ENCODE measurements around the gene ZCCHC12.
"Not testable (repeated sequence)": the region's sequence is repeated elsewhere in the genome, so short reads cannot be mapped to it uniquely, and the experiment has no call there.

ZCCHC12 gene

DNA sequence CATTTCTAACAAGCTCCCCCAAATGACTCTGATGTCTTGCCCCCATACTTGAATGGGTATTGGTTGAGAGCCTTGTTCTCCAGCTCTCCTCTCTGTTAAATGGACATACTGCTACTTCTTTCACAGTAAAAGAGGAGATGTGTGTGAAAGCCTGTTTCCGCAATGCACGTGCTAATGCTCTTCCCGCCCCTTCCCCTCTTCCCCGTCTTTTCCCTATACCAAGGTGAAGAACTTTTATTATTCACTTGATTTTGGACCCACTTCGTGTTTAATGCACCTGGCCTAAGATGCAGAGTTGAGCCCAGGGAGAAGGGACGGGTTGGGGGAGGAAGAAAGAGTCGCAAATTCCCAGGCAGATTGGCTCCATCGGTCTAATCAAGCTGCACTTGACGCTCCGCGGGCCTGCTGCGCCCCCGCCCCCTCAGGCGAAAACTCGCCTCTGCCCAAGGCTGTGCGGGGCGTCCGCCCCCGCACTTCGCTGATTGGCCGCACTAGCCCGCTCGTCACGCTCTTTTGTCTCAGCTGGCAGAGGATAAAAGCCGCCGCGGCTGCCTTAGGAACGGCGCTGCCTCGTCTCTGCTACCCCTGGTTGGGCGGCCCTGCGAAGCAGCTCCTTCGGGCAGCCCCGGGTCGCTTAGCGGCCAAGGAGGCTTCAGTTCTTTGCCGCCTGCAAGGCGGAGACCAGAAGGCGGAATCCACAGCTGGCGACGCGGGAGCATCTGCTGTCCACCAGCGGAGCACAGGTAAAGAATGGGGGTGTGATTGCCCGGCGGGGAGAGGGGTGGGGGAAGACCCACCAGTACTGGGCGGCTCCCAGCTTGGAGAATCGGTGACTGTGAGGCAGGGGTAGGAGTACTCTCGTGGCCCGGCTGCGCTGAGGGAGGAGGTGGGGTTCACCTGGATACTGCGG lies at the start of gene ZCCHC12:
TSS of gene ZCCHC12 (plus strand) at position 562 of the 910 bp plus-strand sequence. CDS start 1,421 bp downstream, outside the sequence.
- DNase-seq (ENCODE audit: low read depth in 4 of 4, low spot score in 1 of 4): peak in 1 of 4 experiments; percentile 15

DNA sequence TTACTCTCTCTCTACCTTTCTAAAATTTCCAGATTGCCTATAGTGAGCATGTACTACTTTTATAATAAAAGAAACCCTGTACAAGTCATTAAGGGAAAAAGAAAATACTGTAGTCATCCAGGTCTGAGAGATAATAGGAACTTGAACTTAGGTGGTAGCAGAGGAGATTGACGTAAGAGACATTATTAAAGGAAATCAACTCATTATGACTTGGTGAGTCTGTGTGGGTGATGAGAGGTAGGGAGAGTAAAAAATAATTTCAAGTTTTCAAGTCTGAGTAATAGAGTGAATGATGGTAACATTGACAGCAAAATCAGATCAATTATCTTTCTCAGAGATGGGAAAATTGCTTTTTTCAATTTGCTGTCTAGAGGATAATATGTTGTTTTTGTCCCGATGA lies 44.0 kb upstream of the ZCCHC12 start:
- DNase-seq (ENCODE audit: low read depth in 4 of 4, low spot score in 1 of 4): no peak

DNA sequence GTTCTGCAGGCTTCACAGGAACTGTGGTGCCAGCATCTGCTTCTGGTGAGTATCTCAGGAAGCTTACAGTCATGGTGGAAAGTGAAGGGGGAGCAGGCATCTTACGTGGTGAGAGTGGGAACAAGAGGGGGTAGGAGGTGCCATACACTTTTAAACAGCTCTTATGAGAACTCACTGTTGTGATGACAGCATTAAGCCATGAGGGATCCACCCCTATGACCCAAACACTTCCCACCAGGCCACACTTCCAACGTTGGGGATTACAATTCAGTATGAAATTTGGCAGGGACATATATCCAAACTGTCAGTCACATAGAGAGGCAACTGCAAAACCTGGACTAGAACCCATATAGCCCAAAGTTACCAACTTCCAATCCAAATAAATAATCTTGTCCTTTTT lies 43.1 kb upstream of the ZCCHC12 start:
- no peak for DNase-seq (ENCODE audit: low read depth in 4 of 4, low spot score in 1 of 4)

DNA sequence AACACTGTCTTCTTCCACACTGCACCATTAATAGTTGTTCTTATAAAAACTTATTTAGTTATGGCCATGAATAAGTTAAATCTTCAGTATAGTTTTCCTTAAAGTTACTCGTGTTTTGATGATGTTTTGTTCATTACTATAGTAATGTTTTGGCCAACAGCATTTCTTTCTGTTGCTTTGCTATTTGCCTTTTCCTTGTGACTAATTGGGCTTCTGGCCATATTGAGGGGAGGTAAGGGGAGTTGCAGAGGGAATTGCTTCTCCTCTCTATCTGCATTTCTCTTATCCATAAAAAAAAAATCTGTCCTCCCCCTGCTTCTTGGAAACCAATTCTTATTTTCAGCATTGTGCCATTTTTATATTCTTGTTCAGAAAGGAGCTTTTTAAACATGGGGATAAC lies 42.7 kb upstream of the ZCCHC12 start:
- DNase-seq (ENCODE audit: low read depth in 4 of 4, low spot score in 1 of 4): no peak

DNA sequence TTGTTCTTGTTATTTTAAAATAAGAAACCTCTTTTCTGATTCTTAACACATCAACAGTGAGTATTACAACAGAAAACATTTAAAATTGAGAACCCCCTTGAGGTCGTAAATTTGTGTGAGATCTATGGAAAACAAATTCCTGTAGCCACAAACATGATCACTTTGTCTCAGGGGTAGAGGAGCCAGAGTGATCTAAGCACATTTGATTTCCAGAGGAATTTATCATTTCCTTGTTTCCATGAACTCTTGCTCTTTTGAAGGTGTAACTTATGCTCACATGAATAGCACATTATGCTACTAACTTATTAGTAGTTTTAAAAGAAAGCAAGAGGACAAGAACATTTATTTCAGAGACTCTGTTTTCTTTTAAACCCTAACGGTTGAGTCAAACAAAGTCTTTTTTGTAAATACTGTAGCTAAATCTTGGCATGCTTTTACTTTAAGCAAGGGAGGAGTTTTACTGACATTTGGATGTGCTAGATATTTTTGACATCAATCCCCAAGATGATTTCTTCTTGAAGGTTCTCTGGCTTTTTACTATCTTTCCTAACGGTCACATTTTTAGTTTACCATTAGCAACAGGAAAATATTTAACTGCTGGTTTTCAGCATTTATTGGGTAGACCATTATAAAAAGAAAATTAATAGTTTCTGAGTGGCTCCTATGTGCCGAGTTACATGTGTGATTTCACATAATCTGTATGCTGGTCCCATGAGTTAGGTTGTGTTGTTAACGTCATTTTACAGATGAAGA lies 27.9 kb upstream of the ZCCHC12 start:
- no peak for DNase-seq (ENCODE audit: low read depth in 4 of 4, low spot score in 1 of 4)

DNA sequence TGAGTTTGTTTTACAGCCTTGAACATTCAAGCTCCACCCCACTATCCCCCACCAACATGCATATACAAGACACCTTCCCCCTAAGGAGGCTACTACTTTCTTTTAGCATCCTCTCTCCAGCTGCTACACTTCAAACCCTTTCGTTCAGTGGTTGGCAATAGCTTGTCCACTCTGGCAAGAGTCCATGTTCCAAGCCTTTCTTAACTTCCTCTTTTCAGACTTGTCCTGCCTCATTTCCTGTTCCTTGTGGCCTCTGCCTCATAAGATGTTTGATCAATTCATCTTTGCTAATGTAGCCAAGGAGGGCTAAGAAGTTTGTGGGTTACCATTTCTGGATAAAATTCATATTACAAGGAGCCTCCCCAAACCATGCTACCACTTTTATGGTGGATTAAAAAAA lies 20.8 kb upstream of the ZCCHC12 start:
- no peak for DNase-seq (ENCODE audit: low read depth in 4 of 4, low spot score in 1 of 4)

DNA sequence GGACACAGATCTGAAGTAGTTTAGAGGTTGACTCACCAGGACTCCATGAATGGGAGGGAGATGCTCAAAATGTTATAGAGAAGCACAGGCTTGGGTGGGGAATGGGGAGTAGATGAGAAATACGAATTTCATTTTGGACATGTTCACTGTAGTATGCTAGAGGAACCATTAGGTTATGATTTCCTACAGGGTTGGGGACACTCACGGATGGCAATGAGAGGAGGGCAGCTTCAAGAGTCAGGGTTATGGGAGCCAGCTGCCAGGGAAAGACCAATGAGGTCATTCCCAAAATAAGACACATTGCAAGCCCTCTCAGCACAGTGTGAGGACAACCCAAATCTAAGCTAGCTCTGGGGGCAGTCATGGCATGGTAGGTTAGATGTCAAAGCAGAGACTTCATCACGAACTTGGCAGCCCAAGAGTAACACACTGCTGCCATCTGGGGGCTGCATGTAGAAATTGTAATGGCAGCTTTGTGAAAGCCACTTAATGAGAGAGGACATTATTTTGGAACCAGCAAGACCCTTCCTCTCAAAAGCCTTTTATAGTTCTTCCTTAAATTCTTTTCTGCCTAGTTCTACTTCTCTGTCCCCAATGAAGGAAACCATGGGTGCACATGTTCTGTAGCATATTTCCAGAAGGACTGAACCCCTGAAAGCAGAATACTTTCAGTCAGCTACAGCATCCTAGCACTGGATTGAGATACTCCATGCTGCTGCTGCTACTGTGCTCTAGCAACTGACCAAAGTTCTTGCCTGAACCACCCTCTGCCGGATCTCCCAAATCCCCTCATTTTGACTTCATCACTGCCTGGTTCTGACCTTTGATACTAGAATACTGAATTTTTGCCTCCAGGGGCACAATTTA lies 16.2 kb upstream of the ZCCHC12 start:
- no peak for DNase-seq (ENCODE audit: low read depth in 4 of 4, low spot score in 1 of 4)

DNA sequence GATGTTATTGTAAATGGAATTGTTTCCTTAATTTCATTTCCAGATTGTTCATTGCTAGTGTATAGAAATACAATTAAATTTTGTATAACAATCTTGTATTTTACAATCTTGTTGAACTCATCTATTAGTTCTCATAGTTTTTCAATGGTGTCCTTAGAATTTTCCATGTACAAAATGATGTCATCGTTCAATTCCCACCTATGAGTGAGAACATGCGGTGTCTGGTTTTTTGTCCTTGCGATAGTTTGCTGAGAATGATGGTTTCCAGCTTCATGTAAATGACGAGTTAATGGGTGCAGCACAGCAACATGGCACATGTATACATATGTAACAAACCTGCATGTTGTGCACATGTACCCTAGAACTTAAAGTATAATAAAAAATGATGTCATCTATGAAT lies 6.4 kb upstream of the ZCCHC12 start:
- not testable (repeated sequence) for DNase-seq (ENCODE audit: low read depth in 4 of 4, low spot score in 1 of 4)

DNA sequence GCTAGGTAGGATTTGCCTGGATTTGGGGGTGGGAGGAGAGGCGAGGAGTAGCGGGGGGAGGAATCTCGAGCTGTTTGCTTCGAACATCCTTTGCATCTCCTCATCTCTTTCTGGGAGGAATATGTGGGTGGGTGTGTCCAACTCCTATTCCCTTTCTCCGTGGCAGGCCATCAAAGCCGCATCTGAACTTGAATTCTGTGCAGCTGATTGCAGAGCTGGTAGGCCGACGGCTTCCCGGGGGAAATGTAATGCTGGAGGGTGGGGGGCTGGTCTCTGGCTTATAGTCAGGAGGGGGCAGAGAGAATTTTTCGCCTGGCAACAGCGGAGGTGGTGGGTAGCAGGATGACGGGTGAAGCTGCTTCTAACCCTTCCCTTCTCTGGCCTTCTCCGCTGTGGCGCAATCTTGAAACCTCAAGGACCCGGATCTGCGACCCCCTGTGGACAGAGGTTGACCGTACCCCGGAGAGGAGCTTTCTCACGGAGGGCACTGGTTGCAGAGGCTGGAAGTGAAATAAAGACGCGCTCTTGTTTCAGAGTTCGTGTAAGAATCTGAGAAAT lies 628 bp downstream of the ZCCHC12 start:
- DNase-seq (ENCODE audit: low read depth in 4 of 4, low spot score in 1 of 4): no peak

DNA sequence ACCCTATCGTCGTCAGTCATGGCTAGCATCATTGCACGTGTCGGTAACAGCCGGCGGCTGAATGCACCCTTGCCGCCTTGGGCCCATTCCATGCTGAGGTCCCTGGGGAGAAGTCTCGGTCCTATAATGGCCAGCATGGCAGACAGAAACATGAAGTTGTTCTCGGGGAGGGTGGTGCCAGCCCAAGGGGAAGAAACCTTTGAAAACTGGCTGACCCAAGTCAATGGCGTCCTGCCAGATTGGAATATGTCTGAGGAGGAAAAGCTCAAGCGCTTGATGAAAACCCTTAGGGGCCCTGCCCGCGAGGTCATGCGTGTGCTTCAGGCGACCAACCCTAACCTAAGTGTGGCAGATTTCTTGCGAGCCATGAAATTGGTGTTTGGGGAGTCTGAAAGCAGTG lies 1.6 kb downstream of the ZCCHC12 start:
- no peak for DNase-seq (ENCODE audit: low read depth in 4 of 4, low spot score in 1 of 4)

DNA sequence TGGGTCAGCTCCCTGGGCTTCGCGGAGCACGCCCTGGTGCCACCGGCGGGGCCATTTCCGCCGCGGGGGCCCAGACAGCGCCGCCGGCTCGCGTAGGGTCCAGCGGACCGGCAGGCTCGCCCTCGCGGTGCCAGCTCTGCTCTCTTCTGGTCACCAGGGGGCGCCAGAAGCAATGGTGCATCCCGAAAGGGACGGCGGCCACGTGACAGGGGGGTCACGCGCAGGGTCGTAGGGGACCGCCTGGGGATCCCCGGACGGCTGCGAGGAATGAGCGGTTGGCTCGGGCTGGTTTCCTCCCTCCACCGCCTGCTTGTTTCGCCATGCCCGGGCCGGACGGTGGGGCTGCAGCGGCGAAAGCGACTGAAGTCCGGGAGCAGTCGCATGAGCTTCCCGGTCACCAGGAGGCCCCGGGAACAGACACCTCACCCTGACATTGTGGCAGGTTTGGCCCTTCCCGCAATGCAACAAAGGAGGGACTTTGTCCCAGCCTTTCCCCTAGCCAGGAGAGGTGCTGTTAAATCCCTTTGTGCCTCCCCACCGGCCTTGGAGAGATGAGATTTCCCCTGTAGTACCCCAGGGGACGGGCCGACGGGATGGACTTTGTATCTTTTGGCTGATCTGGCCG lies 15.8 kb downstream of the ZCCHC12 start:
- DNase-seq (ENCODE audit: low read depth in 4 of 4, low spot score in 1 of 4): peak; percentile 18 to 50 (median 40)

DNA sequence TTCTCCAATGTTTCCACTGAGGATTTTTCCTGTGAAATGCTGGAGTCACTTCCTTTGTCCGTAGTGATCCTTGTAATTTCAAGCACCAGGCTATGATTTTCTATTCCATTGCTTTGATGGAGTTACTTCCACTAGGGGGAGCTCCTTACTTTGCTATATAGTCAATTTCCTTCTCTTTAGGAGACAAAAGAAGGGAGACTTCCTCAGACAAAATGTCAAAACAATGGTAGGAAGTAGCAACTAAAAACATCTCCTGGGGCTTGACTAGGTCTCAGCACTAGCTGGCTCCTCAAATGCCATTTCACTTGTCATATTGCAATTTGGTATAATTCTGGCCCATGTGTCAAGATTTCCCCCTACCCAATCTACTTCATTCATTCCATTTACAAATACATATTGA lies 24.1 kb downstream of the ZCCHC12 start:
- no peak for DNase-seq (ENCODE audit: low read depth in 4 of 4, low spot score in 1 of 4)

DNA sequence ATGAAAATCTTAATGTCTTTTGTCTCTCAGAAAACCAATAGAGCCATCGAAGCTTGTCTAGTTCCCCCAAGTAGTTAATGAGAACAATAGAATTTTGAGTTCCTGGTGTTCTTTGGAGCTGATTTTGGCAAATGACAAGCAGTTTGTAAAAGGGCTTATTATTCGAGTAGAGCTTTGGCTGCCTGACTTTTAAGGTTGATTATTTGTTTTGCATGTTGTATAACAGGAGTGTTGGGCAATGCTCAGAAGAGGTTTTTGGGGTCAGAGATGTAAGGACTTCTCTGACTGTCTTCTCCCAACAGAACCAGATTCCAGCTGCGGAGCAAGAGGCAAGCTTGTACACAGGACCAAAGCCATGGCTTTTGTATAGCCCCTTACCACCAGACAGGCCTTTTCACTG lies 30.0 kb downstream of the ZCCHC12 start:
- no peak for DNase-seq (ENCODE audit: low read depth in 4 of 4, low spot score in 1 of 4)

DNA sequence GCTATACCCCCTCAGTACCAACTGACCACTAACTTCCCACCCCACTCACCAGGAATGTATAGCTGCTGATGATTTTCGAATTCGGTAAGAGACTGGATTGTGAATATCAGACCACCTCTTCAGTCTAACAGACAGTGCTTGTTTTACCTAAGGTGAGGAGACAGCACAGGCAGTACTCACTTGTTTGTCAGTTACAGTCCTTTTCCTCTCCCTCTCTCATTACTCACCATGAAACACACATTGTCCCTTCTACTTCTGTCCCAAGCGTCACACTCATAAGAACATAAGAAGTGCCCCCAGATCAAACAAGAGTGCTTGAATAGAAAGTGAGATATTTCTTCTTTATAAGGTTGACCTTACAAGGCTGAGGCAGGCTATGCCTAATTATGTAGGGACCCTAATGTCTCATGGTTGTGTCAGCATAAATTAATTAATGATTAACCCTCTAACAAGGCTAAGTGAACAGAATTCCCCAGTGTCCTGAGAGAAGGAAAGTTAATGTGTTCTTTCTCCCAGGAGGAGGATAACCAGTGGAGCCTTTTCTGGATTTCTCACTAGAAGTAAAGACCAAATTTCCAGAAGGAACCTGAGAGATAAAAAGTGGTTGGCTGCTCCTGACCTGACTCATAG lies 32.2 kb downstream of the ZCCHC12 start:
- no peak for DNase-seq (ENCODE audit: low read depth in 4 of 4, low spot score in 1 of 4)

DNA sequence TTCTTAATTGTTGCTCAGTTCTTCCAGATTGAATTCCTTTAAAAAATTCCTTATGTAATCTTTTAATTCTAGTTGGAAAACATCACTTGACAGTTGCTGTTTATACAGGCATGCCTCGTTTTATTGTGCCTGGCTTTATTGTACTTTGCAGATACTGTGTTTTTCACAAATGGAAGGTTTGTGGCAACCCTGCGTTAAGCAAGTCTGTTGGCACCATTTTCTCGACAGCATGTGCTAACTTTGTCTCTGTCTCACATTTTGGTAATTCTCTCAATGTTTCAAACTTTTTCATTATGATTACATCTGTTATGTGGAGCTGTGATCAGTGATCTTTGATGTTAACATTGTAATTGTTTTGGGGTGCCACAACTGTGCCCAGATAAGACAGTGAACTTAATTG lies 33.4 kb downstream of the ZCCHC12 start:
- DNase-seq (ENCODE audit: low read depth in 4 of 4, low spot score in 1 of 4): no peak

DNA sequence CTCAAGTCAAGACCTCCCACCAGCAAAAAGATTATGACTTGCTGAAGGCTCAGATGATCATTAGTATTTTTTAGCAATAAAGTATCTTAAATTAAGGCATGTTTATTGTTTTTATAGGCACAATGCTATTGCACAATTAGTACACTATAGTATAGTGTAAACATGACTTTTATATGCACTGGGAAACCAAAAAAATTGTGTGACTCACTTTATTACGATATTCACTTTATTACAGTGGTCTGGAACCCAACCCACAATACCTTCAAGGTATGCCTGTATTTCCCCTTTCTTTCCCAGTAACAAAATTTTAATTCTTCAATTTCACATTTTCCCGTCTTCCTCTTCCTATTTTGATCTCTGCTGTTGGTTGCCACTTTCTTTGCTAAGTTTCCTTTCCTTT lies 37.7 kb downstream of the ZCCHC12 start:
- DNase-seq (ENCODE audit: low read depth in 4 of 4, low spot score in 1 of 4): no peak

DNA sequence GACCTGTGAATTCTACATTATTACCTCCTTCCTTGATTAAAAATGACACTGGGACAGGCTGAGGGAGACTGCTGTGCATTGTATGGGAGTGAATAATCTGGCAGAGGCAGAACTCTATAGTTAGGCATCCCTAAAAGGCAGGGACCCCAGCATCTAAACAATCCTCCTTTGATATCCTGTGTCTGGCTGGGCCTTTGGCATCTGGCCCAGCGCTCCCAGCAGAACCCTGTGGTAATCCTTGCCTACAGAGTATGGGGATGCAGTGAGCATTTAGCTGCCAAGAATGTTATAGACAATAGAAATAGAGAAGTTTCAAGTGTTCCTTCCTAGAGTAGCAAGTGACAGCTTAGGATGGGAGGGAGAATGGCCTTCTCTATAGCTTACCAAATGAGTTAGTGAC lies 38.5 kb downstream of the ZCCHC12 start:
- no peak for DNase-seq (ENCODE audit: low read depth in 4 of 4, low spot score in 1 of 4)

DNA sequence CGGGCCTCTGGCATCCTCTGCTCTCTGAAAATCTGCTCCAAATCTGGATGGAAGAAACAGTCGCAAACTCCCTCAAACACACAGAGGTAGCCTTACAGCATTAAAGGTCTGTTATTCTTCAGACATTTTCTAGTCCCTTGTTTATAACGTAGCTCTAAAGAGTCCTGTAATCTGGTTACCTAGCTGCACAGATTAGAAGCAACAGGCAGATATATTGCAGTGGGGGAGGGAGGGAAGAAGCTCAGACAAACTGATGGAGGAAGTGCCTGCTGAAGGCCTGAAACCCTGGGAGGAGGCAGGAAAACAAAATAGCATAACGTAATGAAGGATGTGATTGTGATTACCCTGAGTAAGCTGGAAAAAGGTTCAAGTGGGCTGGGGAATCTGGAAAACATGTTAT lies 39.4 kb downstream of the ZCCHC12 start:
- no peak for DNase-seq (ENCODE audit: low read depth in 4 of 4, low spot score in 1 of 4)

DNA sequence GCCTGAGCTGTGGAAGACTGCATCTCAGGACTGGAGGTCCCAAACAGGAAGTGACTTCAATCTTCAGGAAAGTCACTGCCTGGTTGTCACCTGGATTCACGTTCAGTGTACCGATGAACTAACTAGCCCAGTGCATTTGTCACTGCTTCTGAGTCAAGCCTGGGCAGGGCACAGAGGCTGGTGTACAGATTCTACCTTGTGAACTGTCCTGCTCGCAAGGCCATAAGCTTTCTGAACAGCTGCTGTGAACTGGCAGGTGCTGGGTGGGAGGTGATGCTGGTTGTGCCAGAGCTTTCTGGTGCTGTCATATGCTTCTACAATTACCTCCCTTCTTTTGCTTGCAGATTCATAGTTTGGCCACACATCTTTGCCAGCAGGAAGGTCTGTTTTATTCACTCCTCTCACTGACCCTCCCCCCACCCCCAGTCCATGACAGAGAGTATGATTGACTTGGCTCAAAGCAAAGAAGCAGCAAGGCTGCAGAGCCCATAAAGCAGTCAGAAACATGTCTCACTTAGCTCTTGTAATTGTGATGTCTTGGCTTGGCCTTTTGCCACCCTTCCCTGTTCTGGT lies 40.5 kb downstream of the ZCCHC12 start:
- DNase-seq (ENCODE audit: low read depth in 4 of 4, low spot score in 1 of 4): no peak

DNA sequence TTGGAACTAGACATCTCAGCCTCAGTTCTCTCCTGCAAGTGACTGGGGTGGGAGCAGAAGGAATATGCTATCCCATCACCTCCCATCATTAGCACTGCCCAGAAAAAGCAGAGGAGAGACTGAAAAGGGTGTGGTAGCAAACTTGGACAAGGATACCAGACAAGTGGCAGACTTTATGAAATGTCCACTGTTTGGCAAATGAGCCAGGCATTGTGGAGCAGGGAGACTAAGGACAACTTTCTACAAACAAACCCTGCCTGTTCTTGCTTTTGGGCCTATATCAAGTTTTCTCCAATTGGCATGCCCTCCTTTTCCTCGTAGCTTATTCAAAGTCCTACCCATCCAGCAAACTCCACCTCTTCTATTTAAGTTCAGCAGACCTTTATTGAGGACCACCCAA lies 41.6 kb downstream of the ZCCHC12 start:
- no peak for DNase-seq (ENCODE audit: low read depth in 4 of 4, low spot score in 1 of 4)
